ENCODE measurements around the gene SNAI3.

DNA sequence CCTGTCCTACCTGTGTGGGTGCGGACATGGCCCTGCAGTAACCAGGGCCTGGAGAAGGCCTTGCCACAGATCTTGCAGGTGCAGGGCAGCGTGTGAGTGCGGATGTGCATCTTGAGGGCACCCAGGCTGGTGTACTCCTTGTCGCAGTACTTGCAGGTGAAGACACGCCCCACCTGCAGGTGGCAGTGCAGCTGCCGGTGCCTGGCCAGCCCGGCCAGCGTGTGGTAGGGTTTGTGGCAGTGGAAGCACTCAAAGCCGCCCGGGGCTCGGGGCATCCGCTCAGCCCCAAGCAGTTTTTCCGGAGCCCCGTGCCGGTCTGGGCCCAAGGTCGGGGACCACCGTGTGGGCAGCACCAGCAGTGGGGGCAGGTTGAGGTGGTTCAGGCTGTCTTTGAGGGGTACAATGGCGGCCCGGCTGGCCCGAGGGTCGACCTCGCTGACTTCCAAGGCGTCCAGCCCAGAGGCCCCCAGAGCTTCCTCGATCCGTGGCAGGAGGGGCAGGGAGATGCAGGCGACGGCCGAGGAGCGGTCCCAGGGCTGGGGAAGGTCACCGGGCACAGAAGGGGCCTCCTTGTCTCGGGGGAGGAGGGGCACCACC is 5.1 kb downstream of the SNAI3 start:
- TF ChIP-seq EZH2 (IDR thresholded peaks at IDR 0.05; ENCODE audit: borderline replicate concordance, low read length): no peak
- TF ChIP-seq, protein P1, sequence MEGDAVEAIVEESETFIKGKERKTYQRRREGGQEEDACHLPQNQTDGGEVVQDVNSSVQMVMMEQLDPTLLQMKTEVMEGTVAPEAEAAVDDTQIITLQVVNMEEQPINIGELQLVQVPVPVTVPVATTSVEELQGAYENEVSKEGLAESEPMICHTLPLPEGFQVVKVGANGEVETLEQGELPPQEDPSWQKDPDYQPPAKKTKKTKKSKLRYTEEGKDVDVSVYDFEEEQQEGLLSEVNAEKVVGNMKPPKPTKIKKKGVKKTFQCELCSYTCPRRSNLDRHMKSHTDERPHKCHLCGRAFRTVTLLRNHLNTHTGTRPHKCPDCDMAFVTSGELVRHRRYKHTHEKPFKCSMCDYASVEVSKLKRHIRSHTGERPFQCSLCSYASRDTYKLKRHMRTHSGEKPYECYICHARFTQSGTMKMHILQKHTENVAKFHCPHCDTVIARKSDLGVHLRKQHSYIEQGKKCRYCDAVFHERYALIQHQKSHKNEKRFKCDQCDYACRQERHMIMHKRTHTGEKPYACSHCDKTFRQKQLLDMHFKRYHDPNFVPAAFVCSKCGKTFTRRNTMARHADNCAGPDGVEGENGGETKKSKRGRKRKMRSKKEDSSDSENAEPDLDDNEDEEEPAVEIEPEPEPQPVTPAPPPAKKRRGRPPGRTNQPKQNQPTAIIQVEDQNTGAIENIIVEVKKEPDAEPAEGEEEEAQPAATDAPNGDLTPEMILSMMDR (conservative IDR thresholded peaks at IDR 0.05 in 1 of 2, IDR thresholded peaks at IDR 0.05 in 1 of 2; ENCODE audit: extremely low read depth in 1 of 2, insufficient read depth in 1 of 2, low read depth in 1 of 2, low read length in 2 of 2): peak; percentile 31 to 60
